Stimulated activated CD4-positive, alpha-beta T cell treated with anti-CD3 and anti-CD28 coated beads, Interleukin-4, amount 100 ng/mL, for 24 hours (primary cell): ENCODE results near the gene INTS11.

ENCODE experiments used
- DNase-seq: peaks from one replicate; pipeline ENCODE4 v3.0.0-alpha.2; 2020

The INTS11 gene

GRCh38 chr1:1357871-1358432 is 33.5 kb upstream of the INTS11 start:
- no peak for DNase-seq

- no peak for DNase-seq
Observed at GRCh38 chr1:1356796-1357401, 32.4 kb upstream of the INTS11 start.

- DNase-seq = no peak
Observed at GRCh38 chr1:1356166-1356795, 31.8 kb upstream of the INTS11 start.

GRCh38 chr1:1355416-1355815 is 31.0 kb upstream of the INTS11 start:
- DNase-seq = no peak

- DNase-seq = no peak
Observed at GRCh38 chr1:1354271-1355247, 30.1 kb upstream of the INTS11 start.

GRCh38 chr1:1353389-1354151 is 29.1 kb upstream of the INTS11 start:
- DNase-seq = no peak

DNA sequence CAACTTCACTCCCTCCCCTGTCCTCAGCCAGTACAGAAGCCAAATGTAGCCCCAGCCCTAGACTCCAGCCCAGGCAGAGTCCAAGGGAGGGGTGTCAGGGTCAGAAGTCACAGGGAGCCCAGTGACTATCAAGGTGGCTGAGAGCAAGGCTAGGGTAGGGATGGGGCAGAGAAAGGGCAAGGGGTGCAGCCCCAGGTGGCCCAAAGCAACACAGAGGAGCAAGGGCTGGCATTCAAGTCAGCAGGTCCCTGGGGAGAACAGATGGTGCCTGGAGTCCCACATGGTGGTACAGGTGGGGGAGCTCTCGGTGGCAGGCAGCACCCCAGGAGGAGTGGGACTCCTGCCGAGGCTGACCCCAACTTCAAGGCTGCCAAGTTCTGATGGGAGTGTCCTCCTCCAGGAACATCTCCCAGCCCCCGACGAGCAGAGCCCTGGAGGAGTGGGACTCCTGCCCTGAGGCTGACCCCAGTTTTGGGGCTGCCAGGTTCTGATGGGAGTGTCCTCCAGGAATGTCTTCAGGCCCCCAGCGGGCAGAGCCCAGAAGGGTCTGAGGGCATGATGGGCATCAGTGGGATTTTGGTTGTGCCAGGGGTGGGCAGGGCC is 28.4 kb upstream of the INTS11 start:
- DNase-seq = no peak

- DNase-seq = no peak
Observed at GRCh38 chr1:1351511-1352427, 27.3 kb upstream of the INTS11 start.

GRCh38 chr1:1349256-1350012 is 25.0 kb upstream of the INTS11 start, which contains the start of gene DVL1:
TSS of gene DVL1 (minus strand) at chr1:1349418. CDS start at chr1:1349065, 353 bp downstream.
- DNase-seq = peak; percentile 68

DNA sequence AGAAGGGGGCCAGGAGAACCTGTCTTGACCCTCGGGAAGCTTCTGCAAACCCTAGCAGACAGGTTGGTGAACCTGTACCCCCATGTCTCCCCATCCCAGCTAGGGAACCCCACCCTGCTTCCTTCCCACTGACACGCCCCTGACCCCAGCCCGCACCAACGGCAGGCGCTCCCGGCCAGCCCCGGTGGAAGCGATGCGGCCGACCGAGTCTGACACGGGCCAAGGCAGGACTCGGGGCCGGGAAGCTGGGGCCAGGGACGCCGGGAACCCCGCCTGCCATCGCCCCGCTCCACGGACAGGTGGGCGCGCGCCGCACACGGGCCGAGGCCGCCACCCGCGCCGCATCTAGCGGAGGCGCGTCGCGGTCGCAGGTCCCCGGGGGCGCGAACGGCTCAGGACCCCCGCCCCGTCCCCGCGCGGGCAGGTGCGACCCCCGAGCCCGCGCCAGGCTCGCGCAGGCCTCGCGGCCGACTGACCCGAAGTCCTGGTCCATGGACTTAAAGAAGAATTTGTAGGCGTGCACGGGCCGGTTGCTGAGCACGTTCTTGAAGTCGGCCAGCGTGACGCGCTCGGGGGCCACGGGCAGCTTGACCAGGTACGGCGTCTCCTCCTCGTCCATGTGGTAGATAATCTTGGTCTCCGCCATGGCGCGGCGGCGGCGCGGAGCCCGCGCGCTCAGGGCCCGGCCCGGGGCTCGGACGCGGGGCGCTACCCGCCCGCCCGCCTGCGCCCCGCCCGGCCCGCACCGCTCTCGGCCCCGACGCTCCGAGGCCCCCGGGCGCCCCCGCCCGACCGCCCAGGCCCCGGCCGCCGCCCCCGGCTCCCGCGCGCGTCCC is 24.2 kb upstream of the INTS11 start:
- DNase-seq = no peak

GRCh38 chr1:1347663-1348419 is 23.4 kb upstream of the INTS11 start:
- DNase-seq = no peak

- DNase-seq = no peak
Observed at GRCh38 chr1:1347026-1347595, 22.7 kb upstream of the INTS11 start.

- no peak for DNase-seq
Observed at GRCh38 chr1:1346501-1346890, 22.0 kb upstream of the INTS11 start.

- DNase-seq = no peak
Observed at GRCh38 chr1:1345860-1346500, 21.5 kb upstream of the INTS11 start.

GRCh38 chr1:1345384-1345783 is 20.9 kb upstream of the INTS11 start:
- DNase-seq = no peak

GRCh38 chr1:1344655-1345361 is 20.3 kb upstream of the INTS11 start:
- peak; percentile 67 for DNase-seq
